A673 (cell line): ENCODE measurements around the gene SLC6A6.

ENCODE experiments used
- CTCF ChIP-seq: fragments of 300-800, 200-600 bp; sonication (generic); conservative IDR thresholded peaks from 2 replicates; pipeline ENCODE4 v1.5.1; 2017; ENCODE audit warnings: low read depth, mild to moderate bottlenecking, antibody characterized with exemption, low read length, moderate library complexity, mixed read lengths
- EZH2 ChIP-seq: fragments of 200-600 bp; sonication (generic); IDR thresholded peaks from 2 replicates; pipeline ENCODE4 v1.6.1; 2017; ENCODE audit warnings: borderline replicate concordance, low read depth, mild to moderate bottlenecking, mixed read lengths, antibody characterized with exemption, low read length; ENCODE audit not compliant: poor library complexity, severe bottlenecking

GRCh38 chr3:14466179-14466903, 63.9 kb downstream of the SLC6A6 start:
- TF ChIP-seq CTCF (no peak), EZH2 (no peak)
